HepG2 (cell line): ENCODE data around the gene BMAL1. TPM values are rescaled to one million over a fixed set of nuclear protein-coding genes. Genes with fewer than 3 reads are reported as not detected.

ENCODE experiments used
- ATAC-seq: fragments of 200-7000 bp; cut with Tn5 transposase; 3 replicates; pipeline ENCODE4 v1.9.1; 2020; ENCODE audit warnings: mild to moderate bottlenecking, moderate library complexity
- BruUV-seq: library from RNA; stranded (reverse); fragments of 400-500 nt; replicated peaks from 2 replicates; lab custom pipeline; 2021; lab: Mats Ljungman, UMichigan
- CTCF ChIA-PET: fragments of 300-600 bp; formaldehyde crosslinking; extraction: SDS; loops from one replicate; lab custom pipeline; 2021; ENCODE audit warnings: low total read pairs, inconsistent platforms, low intra/inter-chr PET ratio; lab: Yijun Ruan, JAX
- POLR2A ChIA-PET: fragments of 350-600 bp; sonication (Branson Sonifier 250); formaldehyde crosslinking; loops from one replicate; lab custom pipeline; 2020; ENCODE audit warnings: antibody characterized with exemption, inconsistent platforms; lab: Yijun Ruan, JAX
- DNase-seq: peaks from one replicate; pipeline ENCODE4 v3.0.0-alpha.2; 2015; ENCODE audit warnings: low spot score
- FAIRE-seq: peaks from 3 replicates; lab custom pipeline; 2011; peaks lifted over from hg19 to GRCh38; lab: Jason Lieb, UNC
- H2AFZ ChIP-seq: one replicate; pipeline ENCODE4 v1.6.1; 2011; ENCODE audit warnings: low read length, inconsistent platforms
- H3K27ac ChIP-seq: fragments of 300-600 bp; 3 replicates; pipeline ENCODE4 v1.8.0; 2011; ENCODE audit warnings: mixed run types, mild to moderate bottlenecking, mixed read lengths, low read length, inconsistent platforms; ENCODE audit not compliant: insufficient read depth; ENCODE audit errors: extremely low read length
- H3K27me3 ChIP-seq, 2 experiments: fragments of 200-600 bp in 1 of 2; 2 replicates in 1 of 2; 3 replicates in 1 of 2; pipeline versions ENCODE4 v1.6.0 to v1.8.0; 2011; ENCODE audit warnings: low read length in 2 of 2, mild to moderate bottlenecking in 2 of 2, moderate library complexity in 2 of 2, inconsistent platforms in 1 of 2; ENCODE audit not compliant: insufficient read depth in 2 of 2, control insufficient read depth in 1 of 2
- H3K36me3 ChIP-seq, 2 experiments: fragments of 200-600 bp in 1 of 2; replicated peaks in 1 of 2; 2 replicates in 1 of 2; 3 replicates in 1 of 2; pipeline versions ENCODE4 v1.5.1 to v1.8.0; 2011; ENCODE audit warnings: low read length in 2 of 2, inconsistent platforms in 1 of 2; ENCODE audit not compliant: insufficient read depth in 2 of 2, control insufficient read depth in 1 of 2
- H3K4me1 ChIP-seq: 2 replicates; pipeline ENCODE4 v1.5.1; 2012; ENCODE audit warnings: low read length, inconsistent platforms; ENCODE audit not compliant: insufficient read depth
- H3K4me2 ChIP-seq: 2 replicates; pipeline ENCODE4 v1.6.0; 2011; ENCODE audit warnings: low read depth, low read length, inconsistent platforms
- H3K4me3 ChIP-seq, 3 experiments: fragments of 200-600 bp in 1 of 3; sonication (generic), shearing (Covaris generic) in 1 of 3; replicated peaks in 1 of 3; 2 replicates each; pipeline ENCODE4 v1.5.1; 2011 to 2016; ENCODE audit warnings: low read length in 3 of 3, inconsistent platforms in 2 of 3, low read depth in 2 of 3, mild to moderate bottlenecking in 2 of 3, control low read depth in 1 of 3, mixed read lengths in 1 of 3; ENCODE audit not compliant: insufficient read depth in 1 of 3
- H3K79me2 ChIP-seq: one replicate; pipeline ENCODE4 v1.6.1; 2011; ENCODE audit warnings: low read length, inconsistent platforms; ENCODE audit not compliant: insufficient read depth
- H3K9ac ChIP-seq: 2 replicates; pipeline ENCODE4 v1.6.0; 2011; ENCODE audit warnings: mild to moderate bottlenecking, low read depth, low read length, inconsistent platforms; ENCODE audit not compliant: insufficient read depth
- H3K9me3 ChIP-seq: 2 replicates; pipeline ENCODE4 v1.5.1; 2012; ENCODE audit warnings: mild to moderate bottlenecking, low read length
- H4K20me1 ChIP-seq: 2 replicates; pipeline ENCODE4 v1.6.0; 2011; ENCODE audit warnings: inconsistent platforms, mild to moderate bottlenecking, low read length, moderate library complexity; ENCODE audit not compliant: insufficient read depth
- HNF4G ChIP-seq, 2 experiments: sonication (generic) in 1 of 2; formaldehyde crosslinking in 1 of 2; IDR thresholded peaks; 2 replicates each; pipeline versions ENCODE4 v1.4.0 to v1.6.1; 2011 to 2020; ENCODE audit warnings: borderline replicate concordance in 2 of 2, low read depth in 2 of 2, mild to moderate bottlenecking in 2 of 2, low read length in 1 of 2, missing genetic modification reagents in 1 of 2, moderate library complexity in 1 of 2
- KLF6 ChIP-seq: IDR thresholded peaks from 2 replicates; pipeline ENCODE4 v1.8.0; 2016; ENCODE audit warnings: missing biosample characterization, missing genetic modification reagents
- SOX6 ChIP-seq, 2 experiments: fragments of 450-650 bp in 1 of 2; sonication (generic) in 1 of 2; formaldehyde crosslinking in 1 of 2; IDR thresholded peaks; 2 replicates each; pipeline versions ENCODE4 v1.4.0 to v1.6.1; 2017 to 2020; ENCODE audit warnings: antibody characterized with exemption in 1 of 2, mild to moderate bottlenecking in 1 of 2, missing genetic modification reagents in 1 of 2
- WGBS: methylation state at CpG from one replicate; pipeline ENCODE4 v1.1.6; 2017; ENCODE audit warnings: low lambda C conversion rate; 5-methylcytosine and 5-hydroxymethylcytosine counted together
- in situ Hi-C: cut with HindIII; loops from 2 replicates; pipeline ENCODE4 v1.10.0; 2017; ENCODE audit warnings: low pct_unique_long_range_greater_than_20kb; ENCODE audit not compliant: extremely low pct_ligation_motif_present
- intact Hi-C: fragments of 100-400 bp; cut with micrococcal nuclease; formaldehyde crosslinking; loops from one replicate; pipeline ENCODE4 v1.10.0; 2022; ENCODE audit not compliant: unreplicated experiment
- polyA plus RNA-seq, 8 experiments: library from polyadenylated mRNA; depleted of rRNA in 3 of 8; stranded (reverse) in 7 of 8; unstranded in 1 of 8; fragments of >200 nt; fragmentation: Illumina TruSeq in 4 of 8; extraction: Trizol in 4 of 8; gene quantifications; 2 replicates each; pipeline versions ENCODE4 v1.2.1 to v1.2.3, GENCODE V29; 2011 to 2016; ENCODE audit warnings: low read depth in 4 of 8, missing spikeins in 1 of 8, mixed read lengths in 1 of 8; ENCODE audit not compliant: insufficient read depth in 1 of 8
- total RNA-seq, 5 experiments: library from RNA; depleted of rRNA; stranded (reverse); fragments of >200 nt; fragmentation: Illumina TruSeq; extraction: Trizol; gene quantifications; 2 replicates each; pipeline ENCODE4 v1.2.3, GENCODE V29; 2016; ENCODE audit warnings: low read depth in 1 of 5
- TF ChIP-seq, protein P1 (sequence below): sonication (generic); formaldehyde crosslinking; IDR thresholded peaks from 2 replicates; pipeline ENCODE4 v1.8.1; 2023; ENCODE audit warnings: mild to moderate bottlenecking, moderate library complexity, missing genetic modification reagents

Gene BMAL1
- total and polyA plus RNA-seq, 2 of the 13 experiments (the other 11 are each of a cell fraction or from before 2014, with no cell fraction given) = 4.5 to 4.8 TPM

DNA sequence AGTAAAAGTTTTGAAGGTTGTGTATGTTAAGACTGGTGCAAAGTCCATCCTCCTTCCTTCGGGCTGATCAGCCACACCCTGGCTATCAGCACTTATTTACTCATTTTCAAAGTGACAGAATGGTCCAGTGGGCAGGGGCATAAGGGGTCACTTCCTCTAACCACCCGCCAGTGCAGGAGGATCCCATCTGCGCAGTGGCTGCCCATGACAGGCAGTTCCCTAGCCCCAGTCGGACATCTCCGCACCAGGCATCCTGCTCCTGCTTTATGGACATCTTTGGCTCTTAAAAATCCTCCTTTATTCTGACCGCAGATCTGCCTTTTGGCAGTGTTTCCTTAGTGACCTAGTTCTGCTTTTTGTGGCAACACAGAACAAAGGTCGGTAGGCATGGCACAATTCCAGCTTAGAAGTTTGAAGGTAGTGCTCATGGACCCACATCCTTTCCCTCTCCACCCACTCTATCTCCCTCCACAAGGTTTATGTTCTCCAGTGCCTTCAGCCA lies 55.9 kb downstream of the BMAL1 start:
- H3K27me3 ChIP-seq = no peaks in the 10 kb centered on the region; a peak in 1 of 5 replicates
- H3K4me2 ChIP-seq = peak overlapping the region; percentile 48
- CTCF ChIA-PET = no interaction called here
- BruUV-seq = no TSS peak
- H3K36me3 ChIP-seq = no peaks in the 10 kb centered on the region
- no peak overlapping the region for H2AFZ ChIP-seq
- FAIRE-seq (no peak), ATAC-seq (peak; percentile 44), DNase-seq (peak; percentile 18)
- POLR2A ChIA-PET = no interaction called here
- in situ Hi-C loops (no loop called here), intact Hi-C loops (loop anchor here (10.0 kb wide), 1 partner anchor 59 kb away; the partner anchor contains the start of gene BMAL1)
- H4K20me1 ChIP-seq = no peaks in the 10 kb centered on the region
- no peaks in the 10 kb centered on the region for H3K79me2 ChIP-seq
- 10% methylated on average over 7 of the region's 7 CpGs for WGBS
- no peaks in the 10 kb centered on the region for H3K9me3 ChIP-seq
- H3K4me1 ChIP-seq = peaks cover 35% of the 10 kb centered on the region
- no peak overlapping the region; a peak in 1 of 6 replicates for H3K4me3 ChIP-seq
- H3K9ac ChIP-seq = no peak overlapping the region
- no peak overlapping the region for H3K27ac ChIP-seq
- TF ChIP-seq, protein P1, sequence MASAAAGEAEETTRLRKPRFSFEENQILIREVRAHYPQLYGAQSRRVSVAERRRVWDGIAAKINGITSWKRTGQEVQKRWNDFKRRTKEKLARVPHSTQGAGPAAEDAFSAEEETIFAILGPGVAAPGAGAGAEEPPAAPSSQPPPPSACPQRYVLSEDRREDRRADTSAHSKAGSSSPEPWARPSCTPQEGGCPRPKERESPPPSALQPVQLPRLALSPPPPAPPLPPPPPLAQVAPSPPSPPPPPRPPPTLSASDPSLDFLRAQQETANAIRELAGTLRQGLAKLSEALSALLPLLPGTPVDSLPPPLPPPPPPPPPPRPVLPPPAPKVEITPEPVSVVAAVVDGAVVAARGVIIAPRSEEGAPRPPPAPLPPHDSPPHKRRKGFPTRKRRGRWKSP (CRISPR knock-in tag) = 0 out of 2 replicates have a peak, but pooled peaks have one; percentile 3
- TF ChIP-seq SOX6 (IDR thresholded peaks at IDR 0.05) (no peak), SOX6 (CRISPR knock-in tag; IDR thresholded peaks at IDR 0.05) (0 out of 2 replicates have a peak, but pooled peaks have one; percentile 11), HNF4G (IDR thresholded peaks at IDR 0.05; ENCODE audit: borderline replicate concordance, low read depth, low read length) (peak; percentile 35; the same call in 1 of the 2 replicates), HNF4G (CRISPR knock-in tag; IDR thresholded peaks at IDR 0.05; ENCODE audit: borderline replicate concordance, low read depth) (no peak), KLF6 (CRISPR knock-in tag) (no peak)
